ENCODE measurements around the gene HSPA2. TPM values are rescaled to one million over a fixed set of nuclear protein-coding genes. Genes with fewer than 3 reads are reported as not detected.

The HSPA2 gene
- total RNA-seq, 1 donor from 2014 or later, result 5.4 TPM

- no peak for TF ChIP-seq CTCF (IDR thresholded peaks at IDR 0.05)
- Mint-ChIP-seq H3K27ac (no peak overlapping the region), H3K9me3 (no peaks in the 10 kb centered on the region), H3K4me3 (no peak overlapping the region), H3K27me3 (no peaks in the 10 kb centered on the region), H3K4me1 (peaks cover 37% of the 10 kb centered on the region), H3K36me3 (ENCODE audit: low read depth) (peaks cover 12% of the 10 kb centered on the region)
- ChIA-PET POLR2A (no interaction called here), CTCF (no interaction called here)
- DNase-seq (no peak), ATAC-seq (ENCODE audit: low read depth) (no peak)
- intact Hi-C loops (cut with micrococcal nuclease), result no loop called here
Measured at GRCh38 chr14:64518229-64518628, 22.3 kb upstream of the HSPA2 start.

- H3K4me3 Mint-ChIP-seq, result no peak overlapping the region
- H3K27ac Mint-ChIP-seq, result no peak overlapping the region
- ChIA-PET CTCF (interaction anchor here (4.3 kb wide), 1 partner anchor 9 kb away, joined by 22 read pairs; no protein-coding TSS in a partner anchor), POLR2A (interaction anchor here (0.8 kb wide), 1 partner anchor 31 kb away, joined by 5 read pairs; no protein-coding TSS in a partner anchor)
- no peak for TF ChIP-seq CTCF (IDR thresholded peaks at IDR 0.05)
- H3K4me1 Mint-ChIP-seq, result peaks cover 21% of the 10 kb centered on the region
- peaks cover 14% of the 10 kb centered on the region for H3K36me3 Mint-ChIP-seq (ENCODE audit: low read depth)
- no peaks in the 10 kb centered on the region for H3K27me3 Mint-ChIP-seq
- ATAC-seq (ENCODE audit: low read depth) (no peak), DNase-seq (no peak)
- intact Hi-C loops (cut with micrococcal nuclease), result no loop called here
- no peaks in the 10 kb centered on the region for H3K9me3 Mint-ChIP-seq
Measured at GRCh38 chr14:64520699-64521098, 19.8 kb upstream of the HSPA2 start.

- ATAC-seq (ENCODE audit: low read depth) (no peak), DNase-seq (no peak)
- Mint-ChIP-seq H3K36me3 (ENCODE audit: low read depth) (peaks cover 21% of the 10 kb centered on the region), H3K4me1 (peaks cover 8% of the 10 kb centered on the region), H3K27ac (no peak overlapping the region), H3K9me3 (no peaks in the 10 kb centered on the region), H3K27me3 (no peaks in the 10 kb centered on the region), H3K4me3 (no peak overlapping the region)
- intact Hi-C loops (cut with micrococcal nuclease), result no loop called here
- CTCF ChIA-PET, result interaction anchor here (4.3 kb wide), 1 partner anchor 11 kb away, joined by 22 read pairs; no protein-coding TSS in a partner anchor
- POLR2A ChIA-PET, result no interaction called here
- no peak for TF ChIP-seq CTCF (IDR thresholded peaks at IDR 0.05)
Measured at GRCh38 chr14:64522591-64523355, 17.8 kb upstream of the HSPA2 start.

GRCh38 chr14:64525354-64525753 lies 15.2 kb upstream of the HSPA2 start:
- Mint-ChIP-seq H3K27me3 (no peaks in the 10 kb centered on the region), H3K4me3 (no peak overlapping the region), H3K27ac (no peak overlapping the region), H3K4me1 (peaks cover 2% of the 10 kb centered on the region), H3K9me3 (no peaks in the 10 kb centered on the region), H3K36me3 (ENCODE audit: low read depth) (peaks cover 18% of the 10 kb centered on the region)
- TF ChIP-seq CTCF (IDR thresholded peaks at IDR 0.05), result no peak
- intact Hi-C loops (cut with micrococcal nuclease), result no loop called here
- CTCF ChIA-PET, result interaction anchor here (1.5 kb wide), 1 partner anchor 14 kb away, joined by 3 read pairs; no protein-coding TSS in a partner anchor
- ATAC-seq (ENCODE audit: low read depth) (no peak), DNase-seq (no peak)
- POLR2A ChIA-PET, result interaction anchor here (1.0 kb wide), 1 partner anchor 15 kb away, joined by 3 read pairs; the partner anchor contains the start of gene HSPA2

- Mint-ChIP-seq H3K36me3 (ENCODE audit: low read depth) (peaks cover 6% of the 10 kb centered on the region), H3K4me1 (no peaks in the 10 kb centered on the region), H3K27ac (no peak overlapping the region), H3K4me3 (no peak overlapping the region), H3K9me3 (no peaks in the 10 kb centered on the region), H3K27me3 (no peaks in the 10 kb centered on the region)
- ATAC-seq (ENCODE audit: low read depth), result no peak
- no peak for DNase-seq
- intact Hi-C loops (cut with micrococcal nuclease), result no loop called here
- ChIA-PET CTCF (interaction anchor here (1.0 kb wide), 1 partner anchor 21 kb away, joined by 4 read pairs; no protein-coding TSS in a partner anchor), POLR2A (no interaction called here)
- no peak for TF ChIP-seq CTCF (IDR thresholded peaks at IDR 0.05)
Measured at GRCh38 chr14:64531567-64531966, 9.0 kb upstream of the HSPA2 start.

Data from activated B cell treated with CpG ODN at 0.5 μM for 24 hours (primary cell).